Uterus (tissue), 2 donors: Measurements from ENCODE around the gene ABCC4.

Experiments
- CTCF ChIP-seq, 4 experiments: fragments of 200-600 bp in 2 of 4; fragments of 450-650 bp in 2 of 4; sonication (generic) in 2 of 4; IDR thresholded peaks; one replicate each; pipeline ENCODE4 v1.5.1; 2016 to 2019; ENCODE audit warnings: antibody characterized with exemption in 4 of 4, mild to moderate bottlenecking in 2 of 4, moderate library complexity in 1 of 4
- POLR2A ChIP-seq, 2 donors: fragments of 450-650 bp; IDR thresholded peaks; one replicate each; pipeline ENCODE4 v1.6.1; 2016; ENCODE audit warnings: antibody characterized with exemption in 2 of 2, mild to moderate bottlenecking in 1 of 2, moderate library complexity in 1 of 2

GRCh38 chr13:95140502-95140901, 160.7 kb downstream of the ABCC4 start:
- no peak for TF ChIP-seq CTCF (IDR thresholded peaks at IDR 0.05)
- TF ChIP-seq POLR2A (IDR thresholded peaks at IDR 0.05) = no peak
